Stimulated activated naive CD8-positive, alpha-beta T cell treated with anti-CD3 and anti-CD28 coated beads, Interleukin-15, amount 100 ng/mL, for 72 hours (primary cell): ENCODE measurements around the gene FAM20B.

ENCODE experiments used
- ATAC-seq: fragments of 150-1000 bp; cut with Tn5 transposase; 2 replicates; pipeline ENCODE4 v1.10.0; 2021; ENCODE audit warnings: mild to moderate bottlenecking, moderate library complexity
- DNase-seq, 2 donors: peaks; one replicate each; pipeline ENCODE4 v3.0.0; 2021 to 2022
- H3K27ac Mint-ChIP-seq, 2 donors: one replicate each; pipeline ENCODE4 v1.8.0; 2022; ENCODE audit warnings: mild to moderate bottlenecking in 2 of 2, mixed read lengths in 2 of 2, moderate library complexity in 2 of 2
- H3K27me3 Mint-ChIP-seq: one replicate; pipeline ENCODE4 v1.8.0; 2022; ENCODE audit warnings: mixed read lengths
- H3K4me1 Mint-ChIP-seq: one replicate; pipeline ENCODE4 v1.8.0; 2022; ENCODE audit warnings: mild to moderate bottlenecking, mixed read lengths
- H3K4me3 Mint-ChIP-seq, 2 donors: one replicate each; pipeline ENCODE4 v1.8.0; 2022; ENCODE audit warnings: mild to moderate bottlenecking in 2 of 2, mixed read lengths in 2 of 2, moderate library complexity in 1 of 2
- H3K9me3 Mint-ChIP-seq, 2 donors: one replicate each; pipeline ENCODE4 v1.8.0; 2022; ENCODE audit warnings: mixed read lengths in 2 of 2

The FAM20B gene

DNA sequence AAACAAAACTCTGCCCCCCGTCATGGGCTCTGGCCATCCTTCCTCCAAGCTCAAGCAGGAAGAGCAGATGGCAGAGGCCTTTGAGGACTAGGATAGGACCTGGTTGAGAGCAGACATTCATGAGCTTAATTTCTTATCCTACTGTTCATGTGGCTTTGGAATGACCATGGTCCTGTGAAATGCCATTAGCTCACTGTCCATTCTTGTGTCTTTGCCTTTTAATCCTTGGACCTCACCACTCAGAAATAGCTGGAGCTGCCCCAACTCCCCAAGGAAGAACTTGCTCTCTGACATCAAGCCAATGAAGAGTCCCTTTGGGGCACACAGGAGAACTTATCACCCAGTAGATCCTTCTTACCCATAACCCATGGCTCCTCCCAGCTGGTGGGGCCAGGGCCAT, 11.6 kb upstream of the FAM20B start:
- DNase-seq (no peak), ATAC-seq (no peak)
- H3K9me3 Mint-ChIP-seq: no peaks in the 10 kb centered on the region
- no peaks in the 10 kb centered on the region for H3K27me3 Mint-ChIP-seq
- H3K4me3 Mint-ChIP-seq: no peak overlapping the region
- no peaks in the 10 kb centered on the region for H3K4me1 Mint-ChIP-seq
- H3K27ac Mint-ChIP-seq: no peak overlapping the region

- Mint-ChIP-seq H3K27ac (no peak overlapping the region), H3K27me3 (peaks cover 9% of the 10 kb centered on the region), H3K9me3 (no peaks in the 10 kb centered on the region), H3K4me1 (no peaks in the 10 kb centered on the region), H3K4me3 (no peak overlapping the region)
- ATAC-seq: no peak
- DNase-seq: no peak
Measured at GRCh38 chr1:179015396-179015795, 10.3 kb upstream of the FAM20B start.

DNA sequence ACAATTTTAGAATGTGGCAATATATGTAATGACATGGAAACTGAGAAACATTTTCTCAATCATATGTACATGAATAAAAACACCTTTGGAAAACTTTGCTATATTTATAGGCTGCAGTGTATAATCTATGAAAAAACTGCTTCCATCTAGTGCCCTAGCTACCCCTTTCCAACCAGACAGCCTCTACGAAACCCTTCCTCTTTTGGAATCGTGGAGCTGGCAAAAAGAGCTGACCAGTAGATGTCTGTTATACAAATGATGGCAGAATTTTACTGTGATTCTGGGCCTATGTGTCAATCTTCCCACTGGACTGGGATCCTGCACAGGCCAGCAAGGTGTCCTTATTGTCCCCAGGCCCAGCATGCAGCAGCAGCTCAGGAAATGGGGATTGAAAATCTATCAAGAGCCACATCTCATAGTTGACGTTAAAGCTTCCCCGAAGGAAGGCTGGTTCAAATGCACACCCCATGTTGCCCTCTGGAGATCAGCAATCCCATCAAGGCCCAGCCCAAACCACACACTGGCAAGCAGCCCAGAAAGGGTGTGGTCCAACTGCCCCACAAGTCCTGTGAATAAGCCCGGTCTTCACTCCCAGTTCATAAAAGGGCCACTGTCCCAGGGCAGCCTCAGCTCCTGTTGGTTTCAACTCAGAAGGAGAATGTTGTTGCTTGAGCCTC, 8.8 kb upstream of the FAM20B start:
- DNase-seq: no peak
- H3K4me3 Mint-ChIP-seq: no peak overlapping the region

GRCh38 chr1:179017383-179018326, 8.0 kb upstream of the FAM20B start:
- Mint-ChIP-seq H3K27me3 (peaks cover 9% of the 10 kb centered on the region), H3K27ac (peak overlapping the region in 1 of 2 donors; percentile 42), H3K9me3 (no peaks in the 10 kb centered on the region), H3K4me1 (no peaks in the 10 kb centered on the region), H3K4me3 (no peak overlapping the region)
- ATAC-seq: no peak
- DNase-seq: no peak

More for the DNA sequence above, 8.8 kb upstream of the FAM20B start:
- Mint-ChIP-seq H3K4me1 (no peaks in the 10 kb centered on the region), H3K27me3 (peaks cover 9% of the 10 kb centered on the region), H3K9me3 (no peaks in the 10 kb centered on the region), H3K27ac (no peak overlapping the region)
- ATAC-seq: no peak

DNA sequence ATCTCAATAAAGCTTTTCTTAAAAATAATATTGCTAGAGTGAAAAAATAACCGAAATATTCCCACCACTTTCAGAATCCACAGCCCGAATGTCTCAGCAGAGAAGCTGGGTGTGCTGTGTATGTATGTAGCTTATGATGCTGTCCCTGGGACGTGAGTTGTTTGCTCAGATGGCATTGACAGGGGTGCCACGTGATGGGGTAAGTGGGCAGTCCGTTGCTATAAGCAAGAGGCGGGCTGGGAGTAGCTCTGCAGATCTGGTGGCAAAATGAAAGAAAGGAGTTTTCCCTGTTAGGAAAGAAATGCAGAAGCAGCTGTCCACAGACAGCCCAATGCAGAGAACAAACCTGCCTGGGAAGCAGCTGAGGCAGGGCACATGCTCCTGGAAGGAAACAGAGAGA, 3.8 kb upstream of the FAM20B start:
- Mint-ChIP-seq H3K9me3 (no peaks in the 10 kb centered on the region), H3K4me1 (peaks cover 4% of the 10 kb centered on the region), H3K27ac (no peak overlapping the region), H3K27me3 (peaks cover 9% of the 10 kb centered on the region), H3K4me3 (no peak overlapping the region)
- ATAC-seq (no peak), DNase-seq (no peak)

- H3K4me3 Mint-ChIP-seq: no peak overlapping the region
- ATAC-seq (no peak), DNase-seq (no peak)
- no peaks in the 10 kb centered on the region for H3K9me3 Mint-ChIP-seq
- peaks cover 9% of the 10 kb centered on the region for H3K27me3 Mint-ChIP-seq
- H3K27ac Mint-ChIP-seq: peak overlapping the region in 1 of 2 donors; percentile 58
- peaks cover 25% of the 10 kb centered on the region for H3K4me1 Mint-ChIP-seq
Measured at GRCh38 chr1:179023946-179024650, 1.6 kb upstream of the FAM20B start.

DNA sequence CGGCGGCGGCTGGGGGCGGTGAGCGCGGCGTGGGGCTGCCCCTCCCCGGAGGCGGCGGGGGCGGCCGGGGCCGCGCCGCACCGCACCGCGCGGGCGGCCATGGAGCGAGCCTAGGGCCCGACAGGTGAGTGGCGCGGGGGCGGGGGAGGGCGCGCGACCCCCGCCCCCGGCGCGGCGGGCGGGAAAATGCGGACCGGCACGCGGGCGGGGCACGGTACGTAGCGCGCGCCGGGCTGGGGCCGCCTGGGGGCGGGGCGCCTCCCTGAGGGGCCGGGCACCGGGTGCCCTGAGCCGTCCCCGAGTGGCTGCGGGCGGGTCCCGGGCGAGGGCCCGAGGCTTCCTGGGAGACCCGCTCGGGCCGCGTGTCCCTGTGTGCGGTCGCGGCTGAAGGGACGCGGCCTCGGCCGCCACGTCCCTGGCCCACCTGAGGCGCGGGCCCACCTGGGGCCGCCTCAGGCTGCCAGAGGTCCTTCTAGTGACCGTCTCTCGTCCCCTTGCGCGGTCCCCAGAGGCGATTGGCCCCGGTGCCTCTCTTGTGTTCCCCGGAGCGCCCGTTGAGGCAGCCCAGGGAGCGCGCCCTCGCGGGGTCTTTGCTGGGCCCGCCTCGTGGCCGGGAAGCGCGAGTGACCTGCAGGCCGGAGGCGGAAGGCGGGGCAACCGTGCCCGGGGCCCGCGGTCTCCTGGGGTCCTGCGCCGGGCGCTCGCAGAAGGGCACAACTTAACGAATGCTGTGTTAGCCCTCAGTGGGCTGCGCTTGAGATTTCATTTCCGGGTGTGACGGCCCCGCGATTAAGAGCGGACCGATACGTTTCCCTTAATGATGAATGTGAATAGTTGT, 500 bp downstream of the FAM20B start:
- Mint-ChIP-seq H3K27ac (peak overlapping the region; percentile 62 to 93), H3K4me1 (peaks cover 46% of the 10 kb centered on the region), H3K9me3 (no peaks in the 10 kb centered on the region), H3K4me3 (peak overlapping the region; percentile 87 to 94), H3K27me3 (no peaks in the 10 kb centered on the region)
- ATAC-seq: peak; percentile 89
- peak; percentile 75 to 77 for DNase-seq

DNA sequence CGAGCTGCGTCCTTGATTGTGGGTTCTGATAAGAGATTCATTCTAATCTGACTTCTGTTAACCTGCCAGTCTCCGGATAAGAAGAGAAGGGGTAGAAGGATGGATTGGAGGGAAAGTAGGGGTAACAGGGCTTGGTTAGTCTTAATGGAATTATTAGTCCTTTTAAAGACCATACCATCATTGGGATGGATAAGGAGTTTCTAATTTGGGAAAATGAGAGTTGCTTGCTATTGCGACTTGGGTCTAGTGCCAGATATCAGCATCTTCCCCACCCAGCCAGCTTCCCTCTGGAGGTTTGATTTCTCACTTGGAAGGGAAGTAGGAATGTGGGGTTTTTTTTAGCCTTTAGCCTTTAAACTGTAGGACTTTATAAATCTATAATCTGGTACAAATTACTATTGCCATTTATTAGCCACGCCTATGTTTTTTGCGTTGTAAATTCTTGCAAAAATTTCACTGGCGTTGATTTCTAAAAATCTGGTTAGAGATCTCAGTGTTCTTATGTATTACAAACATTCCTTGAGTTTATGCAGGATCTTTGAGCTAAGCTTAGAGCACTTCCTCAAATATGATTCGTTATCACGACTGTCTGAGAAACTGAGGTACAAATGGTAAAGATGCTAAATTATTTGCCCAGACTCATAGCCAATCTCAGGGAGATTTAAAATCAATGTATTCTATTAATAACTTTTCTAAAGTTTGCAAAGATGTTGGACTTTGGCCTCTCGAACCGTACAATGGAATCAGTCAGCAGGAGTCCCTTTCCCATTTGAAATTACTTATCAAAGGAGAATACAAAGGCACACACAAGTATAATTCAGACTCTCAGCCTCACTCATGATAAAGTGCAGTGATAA, 1.3 kb downstream of the FAM20B start:
- H3K4me1 Mint-ChIP-seq: peaks cover 54% of the 10 kb centered on the region

DNA sequence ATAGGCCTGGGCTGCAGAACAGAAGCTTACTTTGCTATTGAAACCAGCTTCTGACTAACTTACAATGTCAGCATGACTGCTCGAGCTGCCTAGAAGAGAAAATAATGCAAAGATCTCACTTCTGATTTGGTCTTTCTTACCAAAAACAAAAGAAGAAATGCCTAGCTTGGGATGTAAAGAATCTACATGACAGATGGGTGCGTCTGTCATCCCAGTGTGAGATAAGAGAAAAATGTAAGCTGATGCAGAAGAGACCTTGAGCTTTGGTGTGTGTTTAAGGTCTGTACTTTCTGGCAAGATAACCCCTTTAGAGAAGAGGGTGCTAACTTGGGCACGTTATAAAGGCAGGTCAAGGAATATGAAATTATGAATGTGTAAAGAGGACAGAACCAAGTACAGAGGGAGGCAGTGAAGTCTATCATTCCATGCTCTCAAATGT, 3.6 kb downstream of the FAM20B start:
- ATAC-seq: no peak
- Mint-ChIP-seq H3K27me3 (no peaks in the 10 kb centered on the region), H3K4me3 (peak overlapping the region in 1 of 2 donors; percentile 1), H3K27ac (no peak overlapping the region), H3K9me3 (no peaks in the 10 kb centered on the region), H3K4me1 (peaks cover 71% of the 10 kb centered on the region)
- DNase-seq: no peak

More for the DNA sequence above, 1.3 kb downstream of the FAM20B start:
- Mint-ChIP-seq H3K4me3 (peak overlapping the region; percentile 87 to 94), H3K27ac (peak overlapping the region; percentile 62 to 93), H3K27me3 (no peaks in the 10 kb centered on the region), H3K9me3 (no peaks in the 10 kb centered on the region)
- ATAC-seq (no peak), DNase-seq (no peak)

- Mint-ChIP-seq H3K9me3 (no peaks in the 10 kb centered on the region), H3K27ac (peak overlapping the region in 1 of 2 donors; percentile 21), H3K4me3 (no peak overlapping the region), H3K4me1 (peaks cover 79% of the 10 kb centered on the region), H3K27me3 (no peaks in the 10 kb centered on the region)
- ATAC-seq (no peak), DNase-seq (no peak)
Measured at GRCh38 chr1:179030130-179030529, 4.4 kb downstream of the FAM20B start.

DNA sequence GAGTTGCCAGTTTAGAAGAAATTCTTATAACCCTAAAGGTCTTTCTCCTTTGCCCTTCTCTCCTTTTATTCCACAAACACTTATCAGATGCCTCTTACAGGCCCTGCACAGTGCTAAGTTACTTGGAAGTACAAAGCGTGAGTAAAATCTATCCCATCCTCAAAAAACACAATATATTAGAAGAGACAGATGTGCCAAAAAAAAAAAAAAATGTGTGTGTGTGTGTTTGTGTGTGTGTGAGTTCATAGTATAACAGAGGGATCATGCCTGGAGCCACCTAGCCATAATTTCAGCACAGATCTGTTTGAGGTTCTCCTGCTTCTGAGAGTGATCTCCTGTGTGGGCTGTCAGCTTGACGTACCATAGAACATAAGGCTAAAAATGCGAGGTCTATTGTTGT, 5.0 kb downstream of the FAM20B start:
- DNase-seq (no peak), ATAC-seq (no peak)
- peak overlapping the region; percentile 49 to 59 for H3K4me3 Mint-ChIP-seq
- H3K27ac Mint-ChIP-seq: no peak overlapping the region
- H3K4me1 Mint-ChIP-seq: peaks cover 84% of the 10 kb centered on the region
- H3K9me3 Mint-ChIP-seq: no peaks in the 10 kb centered on the region
- no peaks in the 10 kb centered on the region for H3K27me3 Mint-ChIP-seq

DNA sequence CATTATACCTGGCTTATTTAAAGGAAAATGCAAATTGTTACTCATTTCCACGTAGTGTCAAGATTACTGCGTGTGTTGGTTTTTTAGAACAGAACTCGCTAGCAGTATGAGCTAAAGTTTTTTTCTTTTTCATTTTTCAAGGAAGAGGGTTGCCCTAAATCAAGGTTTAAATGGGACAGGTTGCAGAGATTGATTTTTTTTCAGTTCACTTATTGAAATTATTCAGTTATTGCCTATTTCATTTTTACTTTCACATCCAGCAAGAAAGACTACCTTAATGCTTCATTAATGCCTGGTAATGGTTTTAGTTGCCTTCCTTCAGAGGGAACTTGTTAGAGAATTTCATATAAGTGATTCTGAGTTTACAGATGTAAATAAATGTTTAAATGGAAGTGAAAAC, 5.6 kb downstream of the FAM20B start:
- H3K27me3 Mint-ChIP-seq: no peaks in the 10 kb centered on the region
- no peaks in the 10 kb centered on the region for H3K9me3 Mint-ChIP-seq
- DNase-seq (no peak), ATAC-seq (no peak)
- H3K4me1 Mint-ChIP-seq: peaks cover 90% of the 10 kb centered on the region
- peak overlapping the region; percentile 8 to 49 for H3K4me3 Mint-ChIP-seq
- H3K27ac Mint-ChIP-seq: peak overlapping the region in 1 of 2 donors; percentile 20

GRCh38 chr1:179031855-179032513, 6.3 kb downstream of the FAM20B start:
- DNase-seq: no peak
- Mint-ChIP-seq H3K27ac (no peak overlapping the region), H3K9me3 (no peaks in the 10 kb centered on the region), H3K4me3 (no peak overlapping the region), H3K4me1 (peaks cover 92% of the 10 kb centered on the region), H3K27me3 (no peaks in the 10 kb centered on the region)
- ATAC-seq: no peak

DNA sequence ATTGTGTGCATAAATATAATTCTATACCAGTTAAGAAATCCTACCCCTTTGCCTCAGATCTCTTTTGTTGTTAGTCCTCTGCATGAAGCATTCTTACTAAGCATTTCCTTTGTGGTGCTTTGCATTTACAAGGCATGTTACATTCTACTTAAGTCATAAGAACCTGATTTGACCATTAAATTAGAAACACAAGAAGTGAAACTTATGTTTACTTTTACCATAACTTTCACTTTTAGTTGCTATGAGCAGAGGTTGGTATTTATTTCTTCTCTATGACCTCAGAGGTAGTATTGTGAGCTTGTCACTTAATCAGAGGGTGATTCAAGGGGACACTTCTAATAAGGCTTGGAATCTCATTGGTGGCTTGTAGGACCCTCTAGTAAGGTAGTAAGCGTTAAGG, 9.0 kb downstream of the FAM20B start:
- peak overlapping the region; percentile 71 to 73 for H3K4me3 Mint-ChIP-seq
- DNase-seq (no peak), ATAC-seq (peak; percentile 84)
- peak overlapping the region in 1 of 2 donors; percentile 96 for H3K27ac Mint-ChIP-seq
- H3K4me1 Mint-ChIP-seq: peaks cover 90% of the 10 kb centered on the region
- H3K27me3 Mint-ChIP-seq: no peaks in the 10 kb centered on the region
- H3K9me3 Mint-ChIP-seq: no peaks in the 10 kb centered on the region
